Measurements from ENCODE around the gene PNMA6F.

DNA sequence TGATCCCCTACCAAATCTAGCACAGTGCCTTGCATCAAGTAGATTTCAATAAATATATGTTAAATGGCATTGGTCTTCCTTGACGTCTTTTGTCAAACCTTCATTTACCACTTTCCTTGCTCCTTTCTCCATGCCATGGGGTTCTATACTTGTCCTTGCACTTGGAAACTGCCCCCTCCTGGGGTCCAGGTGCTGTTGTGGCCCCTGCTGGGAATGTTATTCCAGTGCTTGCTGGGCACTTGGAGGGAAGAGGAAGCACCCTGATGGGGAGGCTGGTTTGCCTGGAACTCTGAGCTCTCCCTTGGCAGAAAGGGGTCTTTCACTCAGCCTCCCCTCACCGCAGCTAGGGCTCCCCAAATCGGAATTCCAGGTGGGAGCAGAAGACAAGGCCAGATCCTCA is 31.3 kb upstream of the PNMA6F start:
- TF ChIP-seq, protein P1, sequence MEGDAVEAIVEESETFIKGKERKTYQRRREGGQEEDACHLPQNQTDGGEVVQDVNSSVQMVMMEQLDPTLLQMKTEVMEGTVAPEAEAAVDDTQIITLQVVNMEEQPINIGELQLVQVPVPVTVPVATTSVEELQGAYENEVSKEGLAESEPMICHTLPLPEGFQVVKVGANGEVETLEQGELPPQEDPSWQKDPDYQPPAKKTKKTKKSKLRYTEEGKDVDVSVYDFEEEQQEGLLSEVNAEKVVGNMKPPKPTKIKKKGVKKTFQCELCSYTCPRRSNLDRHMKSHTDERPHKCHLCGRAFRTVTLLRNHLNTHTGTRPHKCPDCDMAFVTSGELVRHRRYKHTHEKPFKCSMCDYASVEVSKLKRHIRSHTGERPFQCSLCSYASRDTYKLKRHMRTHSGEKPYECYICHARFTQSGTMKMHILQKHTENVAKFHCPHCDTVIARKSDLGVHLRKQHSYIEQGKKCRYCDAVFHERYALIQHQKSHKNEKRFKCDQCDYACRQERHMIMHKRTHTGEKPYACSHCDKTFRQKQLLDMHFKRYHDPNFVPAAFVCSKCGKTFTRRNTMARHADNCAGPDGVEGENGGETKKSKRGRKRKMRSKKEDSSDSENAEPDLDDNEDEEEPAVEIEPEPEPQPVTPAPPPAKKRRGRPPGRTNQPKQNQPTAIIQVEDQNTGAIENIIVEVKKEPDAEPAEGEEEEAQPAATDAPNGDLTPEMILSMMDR (IDR thresholded peaks at IDR 0.05), result no peak
- TF ChIP-seq POLR2A (IDR thresholded peaks at IDR 0.05), result no peak

Measured in right lobe of liver (tissue), 4 donors.